GM12891 (cell line): ENCODE results near the gene LMO1.

Source experiments
- POLR2A ChIP-seq: IDR thresholded peaks from 2 replicates; pipeline ENCODE4 v1.6.1; 2011; ENCODE audit warnings: low read depth, low read length, control low read depth
- POLR2AphosphoS5 ChIP-seq: IDR thresholded peaks from 2 replicates; pipeline ENCODE4 v1.6.1; 2011; ENCODE audit warnings: low read depth, low read length, control low read depth
- SPI1 ChIP-seq: IDR thresholded peaks from 2 replicates; pipeline ENCODE4 v1.6.1; 2011; ENCODE audit warnings: low read depth, low read length, control low read depth
- TAF1 ChIP-seq: IDR thresholded peaks from 2 replicates; pipeline ENCODE4 v1.6.1; 2011; ENCODE audit warnings: low read depth, low read length, control low read depth

- TF ChIP-seq POLR2AphosphoS5 (no peak), POLR2A (no peak), SPI1 (no peak), TAF1 (no peak)
Observed at GRCh38 chr11:8220261-8221045, 43.2 kb downstream of the LMO1 start.
